ENCODE results near the gene MICAL2.

Gene MICAL2

DNA sequence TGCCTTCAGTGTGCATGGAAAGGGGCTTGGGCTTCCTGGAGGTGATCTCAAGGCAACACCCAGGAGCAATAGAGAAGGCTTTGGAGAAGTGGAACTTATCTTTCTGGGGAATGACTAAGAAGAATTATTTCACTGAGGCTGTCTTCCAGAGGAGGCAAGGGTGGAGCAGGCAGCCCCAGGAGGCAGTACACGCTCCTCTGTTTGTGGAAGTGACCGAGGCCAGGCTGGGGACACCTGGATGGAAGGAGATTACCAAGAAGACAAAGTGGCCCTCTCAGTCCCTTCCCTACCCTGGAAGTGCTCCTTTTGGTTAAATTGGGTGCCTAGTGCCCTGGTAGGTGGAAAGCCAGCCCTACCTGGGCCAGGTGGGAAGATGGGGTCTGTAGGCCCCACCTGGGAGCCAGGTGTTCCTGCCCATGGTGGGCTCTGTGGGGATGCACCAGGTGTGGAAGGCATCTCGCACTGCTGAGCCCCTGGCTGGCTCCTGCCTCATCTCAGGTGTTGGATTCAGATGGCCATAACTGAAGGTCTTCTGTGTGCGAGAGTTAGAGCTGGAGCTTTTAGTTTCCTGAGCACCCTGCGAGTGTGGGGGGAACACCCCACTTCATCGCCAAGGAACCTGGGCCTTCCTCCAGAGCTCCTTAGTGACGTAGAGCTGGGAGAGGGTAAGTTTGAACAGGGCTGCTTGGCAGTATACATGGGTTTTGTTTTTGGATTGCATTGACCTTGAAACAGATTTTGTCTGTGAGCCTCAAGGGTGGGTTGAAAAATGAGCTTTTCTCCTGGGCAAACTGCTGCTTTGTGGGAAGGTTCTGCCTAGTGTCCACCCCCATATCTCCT lies 46.1 kb downstream of the MICAL2 start:
- no peak for DNase-seq (ENCODE audit: low read depth)

DNA sequence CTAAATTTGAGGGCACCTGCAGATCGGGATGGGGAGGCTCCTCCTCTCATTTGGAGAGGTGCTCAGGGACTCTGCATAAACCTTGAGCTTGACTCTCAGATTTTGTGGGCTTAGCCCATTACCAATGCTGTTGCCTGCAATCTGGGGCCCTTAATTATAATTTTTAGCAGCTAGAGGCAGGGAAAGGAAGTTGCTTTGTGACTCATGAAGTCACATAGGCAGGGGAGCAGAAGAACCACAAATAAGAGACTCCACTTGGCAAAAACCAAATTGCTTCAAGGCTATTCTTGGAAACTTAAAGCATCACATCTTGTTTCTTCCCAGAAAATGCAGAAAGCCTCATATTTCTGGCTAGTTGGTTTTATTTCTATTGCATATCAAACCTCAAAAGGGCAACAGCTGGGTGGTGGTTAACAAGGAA lies 46.9 kb downstream of the MICAL2 start:
- DNase-seq (ENCODE audit: low read depth) = no peak

DNA sequence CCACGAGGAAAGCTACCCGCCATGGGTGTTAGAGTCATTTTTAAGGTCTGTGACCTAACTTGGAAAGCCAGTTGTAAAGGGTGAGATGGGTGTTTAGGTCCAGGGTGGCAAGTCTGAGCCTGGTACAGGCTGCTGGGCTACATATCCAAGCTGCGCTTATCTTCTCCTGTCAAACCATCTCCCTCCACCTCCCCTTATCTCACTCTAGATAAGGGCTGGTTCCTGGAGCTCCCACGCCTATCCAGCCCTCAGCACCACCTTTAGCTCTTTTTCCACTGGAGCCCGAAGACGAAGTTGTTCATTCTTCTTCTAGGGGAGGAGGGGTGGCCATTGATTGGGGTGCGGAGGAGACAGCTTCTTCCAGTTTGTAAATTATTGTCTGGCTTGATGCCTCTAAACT lies 48.5 kb downstream of the MICAL2 start:
- DNase-seq (ENCODE audit: low read depth) = no peak

DNA sequence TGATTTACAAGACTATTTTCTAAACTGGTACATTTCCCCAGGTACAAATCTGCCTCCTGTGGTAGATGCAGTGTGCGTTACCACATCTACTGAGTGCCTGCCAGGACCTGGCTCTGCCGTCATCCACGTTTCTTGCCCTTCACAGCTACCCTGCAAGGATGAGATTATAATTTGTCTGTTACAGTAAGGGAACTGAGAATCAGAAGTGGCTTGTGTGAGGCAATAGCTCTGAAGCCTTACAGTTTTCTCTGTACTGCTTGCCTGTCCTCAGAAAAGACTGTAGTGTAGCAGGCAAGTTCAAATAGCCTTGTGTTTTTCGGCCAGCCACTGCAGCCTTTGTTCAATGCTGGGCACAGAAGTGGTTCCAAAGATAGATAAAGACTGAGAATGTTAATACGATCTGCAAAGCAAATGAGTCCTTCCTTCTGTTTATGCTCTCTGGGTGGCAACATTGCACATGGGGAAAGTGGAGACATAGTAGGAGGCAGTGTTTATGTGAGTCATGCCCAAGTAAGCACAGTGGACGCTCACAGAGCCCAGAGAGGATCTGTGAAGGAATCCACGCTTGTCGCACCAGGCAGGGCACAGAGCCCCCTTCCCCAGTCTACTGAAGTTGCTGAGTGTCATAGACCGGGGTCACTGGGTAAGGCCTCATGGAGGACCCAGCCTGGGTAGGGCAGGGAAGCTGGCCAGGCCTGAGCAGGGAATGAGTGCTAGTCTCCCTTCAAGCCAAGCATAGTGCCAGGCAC lies 49.1 kb downstream of the MICAL2 start:
- DNase-seq (ENCODE audit: low read depth) = no peak

DNA sequence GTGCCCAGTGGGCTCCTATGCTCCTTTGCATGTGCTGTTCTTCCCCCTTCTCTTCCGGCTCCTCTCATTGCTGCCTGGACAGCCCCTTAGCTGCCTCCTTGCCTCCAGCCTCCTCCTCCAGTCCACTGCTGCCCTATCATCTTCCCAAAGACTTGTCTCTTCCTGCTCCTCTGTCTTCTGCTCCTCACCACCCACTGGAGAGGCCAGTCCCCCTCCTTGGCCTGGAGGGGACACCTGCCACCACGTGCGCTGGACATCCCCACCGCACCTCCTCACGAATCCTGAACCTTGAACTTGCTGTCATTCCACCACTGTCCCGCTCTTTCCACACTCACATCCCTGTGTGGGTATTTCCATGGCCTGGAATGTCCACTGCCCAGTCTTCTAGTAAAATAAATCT lies 49.8 kb downstream of the MICAL2 start:
- no peak for DNase-seq (ENCODE audit: low read depth)

DNA sequence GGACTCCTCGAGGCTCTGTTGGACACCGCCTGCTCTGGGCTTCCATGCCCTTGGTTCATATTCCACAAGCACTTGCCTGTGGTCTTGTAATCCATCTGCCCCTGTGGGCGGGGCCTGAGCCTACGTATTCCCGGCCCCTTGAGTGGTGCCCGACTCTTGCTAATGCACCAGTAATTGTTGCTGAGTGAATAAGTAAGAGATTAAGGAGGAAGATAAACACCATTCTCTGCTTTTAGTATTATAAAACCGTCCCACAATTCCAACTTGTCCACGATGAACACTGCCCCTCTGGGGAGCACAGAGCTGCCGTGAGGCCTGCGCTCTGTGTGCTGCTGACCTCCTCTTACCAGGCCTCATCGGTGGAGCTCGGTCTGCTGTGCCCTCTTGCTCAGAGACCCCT lies 50.3 kb downstream of the MICAL2 start:
- no peak for DNase-seq (ENCODE audit: low read depth)

DNA sequence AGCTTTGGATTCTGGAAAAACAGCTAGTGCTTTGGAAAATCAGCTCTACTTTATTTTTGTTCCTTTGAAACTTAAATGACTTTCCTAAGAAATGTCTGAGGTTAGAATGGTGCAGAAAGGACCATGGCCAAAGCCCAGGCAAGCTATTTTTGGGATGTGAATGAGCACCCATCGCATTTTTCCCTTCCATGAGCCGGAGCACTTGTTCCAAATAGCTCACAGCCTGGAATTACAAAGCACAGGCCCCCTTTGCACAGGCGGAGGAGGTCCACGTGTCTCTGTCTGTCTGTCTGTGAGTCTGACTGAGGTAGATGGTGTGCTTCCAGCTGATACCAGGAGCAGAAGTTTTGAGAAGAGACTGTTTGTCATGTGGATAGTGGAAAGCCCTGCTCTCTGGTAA lies 50.7 kb downstream of the MICAL2 start:
- no peak for DNase-seq (ENCODE audit: low read depth)

DNA sequence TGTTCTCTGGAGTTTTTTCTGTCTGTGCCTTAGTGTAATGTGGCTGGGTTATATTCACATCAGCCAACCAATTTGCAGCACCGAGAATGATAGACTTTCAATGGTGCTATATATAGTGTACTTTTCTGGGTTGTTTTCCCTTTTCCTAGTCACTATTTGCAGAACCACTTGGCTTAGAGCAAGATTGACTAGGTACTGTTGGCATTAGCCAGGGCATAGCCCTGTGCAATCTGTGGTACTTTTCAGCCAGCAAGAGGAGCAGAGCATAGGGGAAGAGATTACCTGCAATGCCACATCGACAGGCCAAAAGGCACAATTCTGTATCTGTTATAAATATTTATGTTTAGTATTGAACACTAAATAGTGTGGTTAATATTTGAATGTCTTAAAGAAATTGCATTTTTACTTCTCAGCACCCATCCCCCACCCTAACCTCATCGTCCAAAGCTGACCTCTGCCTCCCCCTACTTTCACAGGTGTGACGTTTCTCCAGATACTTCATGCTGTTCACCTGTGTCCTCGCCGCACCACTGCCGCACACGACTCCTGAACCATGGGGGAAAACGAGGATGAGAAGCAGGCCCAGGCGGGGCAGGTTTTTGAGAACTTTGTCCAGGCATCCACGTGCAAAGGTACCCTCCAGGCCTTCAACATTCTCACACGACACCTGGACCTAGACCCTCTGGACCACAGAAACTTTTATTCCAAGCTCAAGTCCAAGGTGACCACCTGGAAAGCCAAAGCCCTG lies 51.4 kb downstream of the MICAL2 start:
- no peak for DNase-seq (ENCODE audit: low read depth)

DNA sequence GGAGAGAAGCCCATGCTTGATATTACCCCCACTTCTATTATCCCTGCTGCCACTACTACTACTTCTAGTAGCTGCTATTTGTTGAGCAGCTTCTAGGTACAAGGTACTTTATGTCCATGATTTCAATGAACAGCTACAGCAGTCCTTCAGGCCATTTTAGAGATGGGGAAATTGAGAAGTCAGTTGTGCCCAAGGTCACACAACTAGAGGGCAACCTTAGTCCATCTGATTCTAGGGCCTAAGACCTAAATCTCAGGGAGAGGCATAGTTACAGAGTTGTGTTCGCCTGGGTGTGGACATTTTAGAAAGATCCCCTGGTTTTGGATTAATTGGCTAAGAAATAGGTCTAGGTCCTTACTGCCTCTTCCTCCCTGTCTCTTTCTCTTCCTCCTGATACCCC lies 52.3 kb downstream of the MICAL2 start:
- no peak for DNase-seq (ENCODE audit: low read depth)

DNA sequence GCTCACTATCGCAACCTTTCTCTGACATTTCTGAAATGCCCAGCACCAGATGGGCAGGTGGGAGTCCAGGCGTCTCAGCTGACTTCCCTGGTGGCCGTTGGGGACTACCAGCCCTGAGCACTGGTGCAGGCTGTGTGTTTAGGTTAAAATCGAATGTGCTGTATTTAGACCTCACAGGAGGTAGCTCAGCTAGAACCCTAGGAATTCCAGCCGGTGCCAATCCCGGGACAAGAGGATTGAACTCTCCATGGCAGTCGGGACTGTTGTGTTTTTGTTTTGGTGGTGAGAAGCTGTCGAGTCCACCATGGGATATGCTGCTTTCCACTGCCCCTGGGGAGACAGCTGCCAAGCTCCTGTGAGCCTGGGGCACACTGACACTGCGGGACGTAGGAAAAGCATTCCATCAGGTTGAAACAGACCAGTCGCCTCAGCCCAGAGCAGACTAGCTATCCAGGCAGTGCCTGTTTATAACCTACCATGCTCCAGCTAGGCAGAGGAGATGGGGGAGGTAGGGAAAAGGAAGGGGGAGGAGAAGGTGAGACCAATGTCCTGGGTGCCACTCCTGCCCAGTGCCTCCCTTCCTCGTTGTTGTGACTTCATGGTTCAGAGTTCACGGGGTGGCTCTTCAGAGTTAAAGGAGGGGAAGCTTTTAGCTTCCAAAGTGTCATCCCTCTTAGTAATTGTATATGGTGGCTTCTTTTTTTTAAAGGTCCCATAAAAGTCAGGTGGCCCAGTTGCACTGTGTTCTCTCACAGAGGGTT lies 53.0 kb downstream of the MICAL2 start:
- DNase-seq (ENCODE audit: low read depth) = no peak

DNA sequence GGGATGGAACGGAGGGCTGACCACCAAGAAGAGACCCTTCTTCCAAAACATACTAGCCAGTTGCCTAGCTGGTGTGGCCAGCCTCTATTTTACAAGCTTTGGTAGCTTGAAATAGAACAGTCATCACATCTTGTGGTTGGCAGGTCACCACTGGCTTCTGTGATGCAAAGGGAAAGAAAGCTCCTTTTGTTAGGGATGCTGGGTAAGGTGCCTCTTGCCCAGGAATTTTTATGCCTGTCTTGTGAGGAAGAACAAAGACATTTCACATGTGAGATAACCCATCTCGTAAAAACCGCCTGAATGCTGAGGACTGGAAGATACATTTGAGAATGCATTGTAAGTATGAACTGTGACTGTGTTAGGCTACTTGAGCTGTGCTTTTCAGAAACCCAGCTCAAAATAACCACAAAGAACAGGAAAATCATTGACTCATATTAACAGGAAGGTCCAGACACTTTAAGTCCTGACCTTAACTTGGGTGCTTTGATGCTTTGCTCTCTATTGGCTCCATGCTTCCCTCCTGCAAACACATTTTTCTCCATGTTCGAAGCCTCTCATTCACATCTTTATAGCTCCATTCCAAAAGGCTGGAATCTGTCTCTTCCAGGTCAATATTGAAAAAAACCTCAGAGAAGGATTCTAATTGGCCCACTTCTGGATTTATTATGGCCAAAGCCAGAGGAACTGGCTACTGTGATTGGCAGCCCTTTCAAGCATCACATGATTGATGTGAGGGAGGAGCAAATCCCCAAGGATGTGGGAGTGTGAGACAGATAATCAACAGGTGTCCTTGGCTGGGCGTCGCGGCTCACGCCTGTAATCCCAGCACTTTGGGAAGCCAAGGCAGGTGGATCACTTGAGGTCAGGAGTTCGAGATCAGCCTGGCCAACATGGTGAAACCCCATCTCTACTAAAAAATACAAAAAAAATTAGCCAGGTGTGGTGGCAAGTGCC lies 53.9 kb downstream of the MICAL2 start:
- no peak for DNase-seq (ENCODE audit: low read depth)

DNA sequence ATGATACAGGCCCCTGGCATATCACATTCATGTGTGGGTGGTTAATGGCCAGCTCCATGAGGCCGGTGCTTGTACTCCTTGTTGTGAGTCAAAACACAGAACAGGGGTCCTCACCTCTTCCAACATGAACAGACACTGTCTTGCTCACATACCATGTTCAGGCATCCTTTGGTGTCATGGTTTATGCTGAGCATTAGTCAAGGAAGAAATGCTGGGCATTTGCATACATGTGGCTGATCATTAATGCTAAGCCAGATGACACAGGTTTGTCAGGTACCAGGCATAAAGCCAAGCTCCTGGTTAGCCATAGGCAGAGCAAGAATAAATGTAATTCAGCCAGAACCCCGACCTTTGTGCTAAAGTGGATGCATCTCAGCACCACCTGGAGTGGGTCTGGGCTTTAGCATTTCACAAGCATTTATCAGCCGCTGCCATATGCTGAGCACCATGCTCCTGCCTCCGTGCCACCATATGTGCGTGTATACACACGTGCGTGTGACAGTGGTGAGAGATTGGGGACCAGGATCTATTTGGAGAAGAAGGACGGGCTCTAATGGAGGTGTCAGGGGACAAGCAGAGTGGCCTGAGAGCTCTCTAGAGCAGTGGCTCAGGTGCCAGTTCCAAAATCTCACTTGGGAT lies 55.0 kb downstream of the MICAL2 start:
- no peak for DNase-seq (ENCODE audit: low read depth)

DNA sequence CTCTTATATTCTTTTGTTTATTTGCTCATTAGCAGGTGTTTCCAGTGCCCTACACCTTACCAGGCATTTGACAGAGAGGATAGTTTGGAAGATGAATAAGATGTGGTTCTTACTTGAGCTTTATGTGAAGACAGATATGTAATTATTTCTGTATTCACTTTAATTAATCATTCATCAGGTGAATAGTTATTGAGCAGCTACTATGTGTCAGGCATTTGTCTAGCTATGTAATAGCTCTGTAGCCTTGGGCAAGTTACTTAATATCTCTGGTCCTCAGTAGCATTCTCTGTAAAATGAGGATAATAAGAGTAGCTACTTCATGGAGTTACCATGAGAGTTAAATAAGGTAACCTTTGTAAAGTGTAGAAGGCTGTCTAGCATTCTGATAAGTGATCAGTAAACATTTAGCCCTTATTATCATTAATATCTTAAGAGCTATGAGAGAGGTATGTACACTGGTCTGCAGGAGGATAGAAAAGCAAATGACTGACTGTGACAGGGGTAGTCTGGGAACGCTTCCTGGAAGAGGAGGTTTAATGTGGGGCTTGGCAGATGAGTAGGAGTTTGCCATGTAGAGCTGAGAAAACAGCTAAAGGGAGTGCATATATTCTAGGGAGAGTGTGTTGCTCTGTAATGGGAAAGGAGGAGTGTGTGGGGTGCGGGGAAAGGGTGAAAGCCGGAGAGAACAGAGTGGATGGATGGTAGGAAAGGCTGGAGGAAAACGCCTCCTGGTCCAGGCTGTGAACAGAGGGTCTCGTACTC lies 56.1 kb downstream of the MICAL2 start:
- no peak for DNase-seq (ENCODE audit: low read depth)

DNA sequence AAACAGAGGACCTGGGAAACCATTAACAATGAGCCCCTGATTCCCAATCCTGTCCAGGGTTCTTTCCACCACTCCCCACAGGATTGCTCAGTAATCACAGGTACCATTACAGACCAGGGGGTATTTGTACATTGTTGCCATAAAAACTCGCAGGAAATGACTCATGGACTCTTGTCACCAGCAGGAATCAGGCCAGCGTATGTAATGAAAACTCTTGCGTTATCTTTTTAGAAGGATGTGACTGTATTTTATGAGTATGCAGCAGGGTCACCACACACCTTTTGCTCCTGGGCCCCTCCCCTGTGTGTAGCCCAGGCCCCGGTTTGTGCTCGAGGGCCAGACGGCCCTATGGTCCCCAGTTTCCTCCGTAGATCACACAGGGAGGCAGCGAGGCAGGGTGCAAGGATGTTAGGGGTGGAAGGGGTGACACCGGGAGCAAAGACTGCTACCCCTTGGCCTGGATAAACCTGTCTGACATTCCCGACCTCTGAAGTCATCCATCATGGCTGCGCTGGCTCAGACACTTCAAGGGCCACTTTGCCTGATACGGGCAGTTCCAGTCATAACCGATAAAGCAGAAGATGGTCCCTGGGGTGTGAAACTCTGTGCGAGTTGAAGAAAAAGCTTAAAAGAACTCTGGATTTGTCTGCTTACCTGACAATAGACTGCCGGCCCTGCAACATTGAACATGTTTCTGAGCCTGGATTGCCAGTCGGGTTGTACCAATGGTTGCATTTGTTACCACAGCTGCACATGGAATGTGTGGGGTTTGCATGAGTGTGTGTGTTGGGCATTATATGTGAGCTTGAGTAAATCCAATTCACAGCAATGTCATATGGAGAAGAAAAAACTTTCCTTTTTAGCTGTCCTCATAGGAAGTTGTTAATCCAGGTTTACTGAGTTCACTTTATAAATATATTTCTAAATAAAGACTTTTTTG lies 56.9 kb downstream of the MICAL2 start:
- no peak for DNase-seq (ENCODE audit: low read depth)

DNA sequence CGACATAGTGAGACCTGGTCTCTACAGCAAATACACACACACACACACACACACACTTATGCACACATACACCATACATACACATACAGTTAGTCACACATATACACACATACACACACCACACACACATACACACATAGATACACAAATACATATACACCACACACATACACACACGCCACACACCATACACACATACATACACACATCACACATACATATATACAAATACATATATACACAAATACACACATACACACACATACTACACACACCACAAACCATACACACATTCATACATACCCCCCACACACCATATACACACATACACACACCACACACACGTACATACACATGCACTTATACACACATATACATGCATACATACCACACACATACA lies 57.7 kb downstream of the MICAL2 start:
- DNase-seq (ENCODE audit: low read depth) = no peak

DNA sequence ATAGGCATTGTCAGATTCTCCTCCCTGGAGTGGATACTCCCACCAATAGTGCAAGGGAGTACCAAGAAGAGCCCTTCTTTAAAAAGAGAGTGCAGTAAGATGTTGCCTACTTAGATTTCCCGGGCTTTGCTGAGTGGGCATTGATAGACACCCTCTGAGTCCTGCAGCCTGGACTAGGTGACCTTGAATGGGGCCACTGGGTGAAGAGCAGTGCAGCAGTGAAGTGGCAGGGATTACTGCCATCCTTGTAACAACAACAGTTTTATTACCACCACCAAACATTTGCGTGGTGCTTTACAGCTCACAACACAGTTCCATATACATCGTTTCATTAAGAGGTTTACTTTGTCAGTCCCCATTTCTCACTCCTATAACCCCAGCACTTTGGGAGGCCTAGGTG lies 59.4 kb downstream of the MICAL2 start:
- DNase-seq (ENCODE audit: low read depth) = no peak

DNA sequence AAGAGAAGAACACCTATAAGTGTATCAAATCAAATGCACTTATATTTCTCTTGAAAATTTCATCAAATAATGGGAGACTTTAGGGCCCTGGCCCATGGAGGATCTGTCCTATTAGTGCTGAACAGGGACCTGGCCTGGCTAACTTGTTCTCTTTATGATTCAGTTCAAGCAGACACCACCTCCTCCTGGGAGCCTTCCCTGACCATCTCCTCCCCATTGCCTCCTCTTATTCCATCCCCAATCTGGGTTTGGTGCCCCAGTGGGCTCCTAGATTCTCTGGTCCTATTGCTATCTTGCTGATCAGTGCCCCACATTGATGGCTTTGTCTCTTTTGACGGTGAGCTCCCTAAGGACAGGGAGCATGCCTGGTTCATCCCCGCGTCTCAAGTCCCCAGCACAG lies 60.1 kb downstream of the MICAL2 start:
- no peak for DNase-seq (ENCODE audit: low read depth)

DNA sequence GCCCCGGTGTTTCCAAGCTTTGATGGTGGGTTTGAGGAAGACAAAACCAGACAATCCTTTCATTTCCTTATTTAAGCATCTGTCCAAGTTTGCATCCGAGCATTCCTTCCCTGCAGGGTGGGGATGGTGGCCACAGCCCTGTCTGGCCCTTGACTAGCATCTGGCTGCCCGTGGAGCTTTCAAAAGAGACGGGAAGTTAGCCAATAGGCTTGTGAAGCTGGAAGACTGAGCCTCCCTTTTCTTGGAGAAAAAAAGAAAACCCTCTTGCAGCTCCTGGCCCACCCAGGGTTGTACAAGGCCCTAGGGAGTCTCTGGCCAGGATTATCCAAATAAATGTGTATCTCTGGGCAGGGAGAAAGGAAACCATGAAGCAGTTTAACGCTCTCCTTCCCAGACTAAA lies 60.6 kb downstream of the MICAL2 start:
- DNase-seq (ENCODE audit: low read depth) = no peak

DNA sequence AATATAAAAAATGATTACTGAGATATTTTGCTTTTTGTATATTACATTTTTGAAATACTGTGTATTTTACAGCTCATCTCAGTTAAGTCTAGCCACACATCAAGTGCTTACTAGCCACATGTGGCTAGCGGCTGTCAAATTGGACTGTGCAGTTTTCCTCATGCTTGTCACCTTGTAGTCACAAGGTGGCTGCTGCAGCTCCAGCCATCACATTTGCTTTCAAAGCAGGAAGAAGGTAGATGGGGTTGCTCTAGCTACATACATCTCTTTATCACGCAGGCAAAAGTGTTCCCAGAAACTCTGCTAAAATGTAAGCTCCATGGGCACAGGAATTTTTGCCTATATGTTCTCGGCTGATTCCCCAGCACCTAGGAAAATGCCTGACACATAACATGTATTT lies 61.5 kb downstream of the MICAL2 start:
- DNase-seq (ENCODE audit: low read depth) = no peak
